GM18526 (cell line): Measurements from ENCODE around the gene OLFM4.

Experiments used
- POLR2A ChIP-seq: IDR thresholded peaks from 3 replicates; pipeline ENCODE4 v1.6.1; 2011; ENCODE audit not compliant: insufficient read length; ENCODE audit errors: extremely low read depth

Gene OLFM4

DNA sequence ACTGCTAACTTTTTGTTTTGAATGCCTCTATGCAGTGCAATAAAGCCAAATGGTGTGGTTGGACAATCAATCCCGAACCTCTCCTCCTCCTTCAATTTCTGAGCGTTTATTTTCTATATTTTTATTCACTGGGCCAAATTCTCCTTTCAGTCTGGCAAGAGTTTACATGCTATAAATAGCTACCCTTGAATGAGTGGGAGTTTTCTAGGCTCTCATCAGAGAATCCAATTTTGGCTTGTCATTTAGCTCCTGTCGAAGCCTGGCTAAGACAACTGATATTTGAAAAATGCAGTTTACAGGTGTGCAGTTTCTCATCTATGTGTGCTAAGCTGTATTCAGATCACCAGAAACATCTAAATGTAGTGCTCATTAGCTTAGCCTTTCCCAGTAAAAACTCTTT, 61.8 kb downstream of the OLFM4 start:
- TF ChIP-seq POLR2A = no peak

DNA sequence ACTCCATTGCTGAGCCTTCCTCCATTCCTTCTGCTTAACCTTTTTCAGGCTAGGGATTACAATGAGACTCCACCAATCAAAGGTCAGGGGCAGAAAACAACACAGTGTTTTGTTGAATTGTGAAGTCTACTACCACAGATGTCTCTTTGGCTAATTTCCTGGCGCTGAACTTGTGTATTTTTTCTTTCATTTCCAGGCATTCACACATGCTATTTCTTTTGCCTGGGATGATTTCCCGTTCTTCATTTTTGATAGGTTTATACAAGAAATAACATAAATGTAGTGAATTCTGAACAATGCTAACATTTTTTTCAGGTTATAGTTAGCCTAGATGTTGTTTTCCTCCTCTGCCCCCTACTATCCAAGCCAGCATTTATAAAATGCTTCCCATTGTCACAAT, 64.3 kb downstream of the OLFM4 start:
- TF ChIP-seq POLR2A = no peak

DNA sequence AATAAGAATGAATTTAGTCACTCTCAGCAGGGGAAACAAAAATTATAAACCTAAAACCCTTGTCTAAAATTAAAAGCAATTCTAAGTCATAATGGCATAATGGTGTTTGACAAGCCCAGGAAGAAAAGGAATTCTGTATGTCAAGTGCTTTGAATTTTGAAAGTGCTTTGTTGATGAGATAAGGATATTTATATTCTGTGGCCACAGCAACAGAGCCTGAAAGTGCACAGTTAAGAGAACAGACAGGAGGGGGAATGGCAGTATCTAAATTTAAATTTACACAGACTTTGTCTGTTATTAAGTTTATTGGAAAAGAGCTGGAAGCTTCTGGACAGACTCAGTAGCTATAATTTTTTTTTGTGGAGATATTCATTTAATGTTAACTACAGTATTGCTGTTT, 69.8 kb downstream of the OLFM4 start:
- no peak for TF ChIP-seq POLR2A

DNA sequence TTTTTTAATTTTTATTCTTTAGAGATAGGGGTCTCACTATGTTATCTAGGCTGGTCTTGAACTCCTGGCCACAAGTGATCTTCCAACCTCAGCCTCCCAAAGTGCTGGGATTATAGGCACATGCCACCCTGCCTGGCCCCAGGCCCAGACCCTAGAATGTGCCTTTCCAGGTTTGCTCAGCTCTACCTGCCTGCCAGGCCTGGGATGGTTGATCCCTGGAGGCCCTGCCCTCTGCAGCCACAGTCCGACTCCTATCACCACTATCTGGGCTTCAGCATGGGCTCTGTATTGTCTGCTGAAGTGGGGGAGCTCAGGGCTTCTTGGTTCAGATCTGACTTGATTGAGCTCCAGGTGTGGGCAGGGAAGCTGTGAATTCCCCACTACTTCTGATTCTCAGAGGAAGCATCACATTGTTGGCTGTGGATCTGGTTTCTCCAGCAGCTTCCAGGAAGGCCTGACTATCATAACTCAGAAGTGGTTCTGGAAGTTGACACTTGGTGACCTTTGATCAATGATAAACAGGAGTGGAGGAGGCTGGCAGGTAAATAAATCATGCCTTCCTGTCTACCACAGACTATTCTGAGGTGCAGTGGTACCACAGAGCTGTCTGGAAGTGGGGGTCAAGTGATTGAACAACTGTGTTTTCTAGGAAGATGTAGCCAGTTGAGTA, 71.9 kb downstream of the OLFM4 start:
- TF ChIP-seq POLR2A = no peak
